Motor neuron (in vitro differentiated cells): ENCODE results near the gene ADO. TPM values are rescaled to one million over a fixed set of nuclear protein-coding genes. Genes with fewer than 3 reads are reported as not detected.

Experiments
- ATAC-seq, 8 experiments: fragments of 200-7000 bp; cut with Tn5 transposase; replicated peaks in 6 of 8; 2 replicates each; pipeline ENCODE4 v1.8.0; 2021; ENCODE audit warnings: mild to moderate bottlenecking in 8 of 8, moderate library complexity in 8 of 8
- H3K27ac ChIP-seq, 2 donors: fragments of 250-450 bp; sonication (Bioruptor Pico); 2 replicates each; pipeline ENCODE4 v1.9.0; 2021; ENCODE audit warnings: antibody characterized with exemption in 2 of 2, mild to moderate bottlenecking in 2 of 2, moderate library complexity in 1 of 2
- H3K4me1 ChIP-seq, 2 donors: fragments of 250-450 bp; sonication (Bioruptor Pico); replicated peaks in 1 of 2; 2 replicates each; pipeline ENCODE4 v1.6.1; 2021; ENCODE audit warnings: antibody characterized with exemption in 2 of 2, mild to moderate bottlenecking in 2 of 2, moderate library complexity in 1 of 2
- H3K4me3 ChIP-seq, 5 donors: fragments of 250-450 bp; sonication (Bioruptor Pico); 2 replicates each; pipeline ENCODE4 v1.9.0; 2021; ENCODE audit warnings: antibody characterized with exemption in 5 of 5, mild to moderate bottlenecking in 5 of 5, moderate library complexity in 4 of 5
- WGBS, 10 experiments: fragments of 450-650 bp; shearing (Covaris generic); methylation state at CpG; one replicate each; pipeline ENCODE4 v1.0.0; 2022; 5-methylcytosine and 5-hydroxymethylcytosine counted together
- in situ Hi-C, 9 experiments: fragments of 400-800 bp; cut with MboI; loops; one replicate each; pipeline ENCODE4 v1.15.0; 2021; ENCODE audit warnings: low sequenced_read_pairs in 9 of 9, low pct_unique_long_range_greater_than_20kb in 2 of 9; ENCODE audit not compliant: unreplicated experiment in 9 of 9
- total RNA-seq, 8 experiments: library from RNA; unstranded; fragments of 300-600 nt; gene quantifications; 2 replicates each; pipeline versions ENCODE4 v1.2.3 to v1.2.4, GENCODE V29; 2022

Gene ADO
- total RNA-seq, 8 experiments from 2014 or later, result 17.6 to 34.2 (median 26.8) TPM

DNA sequence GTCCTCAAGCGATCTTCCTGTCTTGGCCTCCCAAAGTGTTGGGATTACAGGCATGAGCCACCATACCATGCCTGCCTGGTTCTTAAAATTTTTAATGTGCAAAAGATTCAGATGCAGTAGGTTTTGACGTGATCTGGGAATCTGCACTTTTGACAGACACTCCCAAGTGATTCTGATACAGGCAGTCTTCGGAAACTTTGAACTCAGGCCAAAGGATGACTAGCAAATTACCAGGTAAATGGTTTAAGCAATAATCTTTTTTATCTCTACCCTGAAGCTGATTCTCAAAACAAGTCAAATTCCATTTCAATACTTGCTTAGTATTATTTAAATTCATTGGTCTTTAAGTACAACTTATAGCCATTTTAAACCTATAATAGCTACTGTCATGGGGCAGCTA lies 2.6 kb upstream of the ADO start:
- H3K4me1 ChIP-seq, result peaks cover 7 to 15% of the 10 kb centered on the region in 2 donors
- in situ Hi-C loops, result loop anchor here in 3 of 9 experiments (25.0 kb wide), 1 partner anchor 190 kb away; no protein-coding TSS in a partner anchor
- 43 to 100% (median 91%) methylated on average over 1 to 3 of the region's 3 CpGs for WGBS, 10 experiments
- H3K27ac ChIP-seq, result no peak overlapping the region
- H3K4me3 ChIP-seq, result no peak overlapping the region
- ATAC-seq, result no peak

DNA sequence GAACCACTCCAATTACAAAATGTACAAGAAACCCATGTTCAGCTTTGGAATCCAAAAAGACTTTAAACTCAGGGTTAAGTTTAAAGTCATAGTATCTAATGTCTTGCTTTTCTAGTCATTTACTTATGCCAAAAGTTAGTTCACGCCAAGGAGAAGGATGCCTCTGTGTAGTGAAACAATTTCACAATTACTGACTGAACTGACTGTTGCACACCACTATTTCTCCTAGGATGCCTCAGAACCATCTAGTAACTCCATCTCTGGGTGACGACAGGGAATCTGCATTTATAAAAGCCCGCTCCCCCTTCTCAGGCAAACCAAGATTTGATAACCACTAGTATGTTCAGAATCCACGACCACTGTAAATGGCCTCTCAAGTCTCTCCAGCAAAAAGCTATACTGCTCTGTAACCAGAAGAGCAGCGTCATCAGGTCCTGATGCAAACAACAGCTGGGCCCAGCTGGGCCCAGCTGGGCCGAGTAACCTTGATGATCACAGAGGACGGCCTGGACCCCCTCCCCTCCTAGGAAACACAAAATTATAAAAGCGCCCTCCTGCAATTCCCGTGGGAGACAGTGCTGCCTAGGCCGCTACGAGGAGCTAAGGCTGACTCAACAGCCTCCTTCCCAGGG lies 680 bp upstream of the ADO start:
- in situ Hi-C loops, result loop anchor here in 3 of 9 experiments (25.0 kb wide), 1 partner anchor 192 kb away; no protein-coding TSS in a partner anchor
- Histone ChIP-seq H3K27ac (peak overlapping the region; percentile 99), H3K4me1 (peaks cover 15 to 34% of the 10 kb centered on the region in 2 donors), H3K4me3 (peak overlapping the region; percentile 50 to 80 (median 61))
- peak in 4 of 8 experiments; percentile 1 to 53 (median 24) for ATAC-seq
- WGBS, 10 experiments, result 16 to 100% (median 75%) methylated on average over 1 to 11 of the region's 11 CpGs

DNA sequence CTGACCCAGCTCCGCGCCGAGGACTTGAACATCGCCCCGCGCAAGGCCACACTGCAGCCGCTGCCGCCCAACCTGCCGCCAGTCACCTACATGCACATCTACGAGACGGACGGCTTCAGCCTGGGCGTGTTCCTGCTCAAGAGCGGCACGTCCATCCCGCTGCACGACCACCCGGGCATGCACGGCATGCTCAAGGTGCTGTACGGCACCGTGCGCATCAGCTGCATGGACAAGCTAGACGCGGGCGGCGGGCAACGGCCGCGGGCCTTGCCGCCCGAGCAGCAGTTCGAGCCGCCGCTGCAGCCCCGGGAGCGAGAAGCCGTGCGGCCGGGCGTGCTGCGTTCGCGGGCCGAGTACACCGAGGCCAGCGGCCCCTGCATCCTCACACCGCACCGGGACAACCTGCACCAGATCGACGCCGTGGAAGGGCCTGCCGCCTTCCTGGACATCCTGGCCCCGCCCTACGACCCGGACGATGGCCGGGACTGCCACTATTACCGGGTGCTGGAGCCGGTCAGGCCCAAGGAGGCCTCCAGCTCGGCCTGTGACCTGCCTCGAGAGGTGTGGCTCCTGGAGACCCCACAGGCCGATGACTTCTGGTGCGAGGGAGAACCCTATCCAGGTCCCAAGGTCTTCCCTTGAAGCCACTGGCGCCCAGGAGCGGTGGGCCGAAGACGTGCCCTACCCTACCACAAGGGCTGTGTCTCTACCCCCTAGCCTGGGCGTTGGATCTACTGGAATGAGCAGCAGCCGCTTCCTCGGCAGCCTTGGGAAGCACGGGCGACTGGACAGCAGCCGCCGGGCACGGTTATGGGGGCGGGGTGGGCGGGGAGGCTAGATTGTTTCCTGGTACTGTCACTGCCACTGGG lies 945 bp downstream of the ADO start:
- Histone ChIP-seq H3K27ac (peak overlapping the region; percentile 99), H3K4me1 (peaks cover 15 to 34% of the 10 kb centered on the region in 2 donors), H3K4me3 (peak overlapping the region; percentile 50 to 80 (median 61))
- in situ Hi-C loops, result loop anchor here in 3 of 9 experiments (25.0 kb wide), 1 partner anchor 193 kb away; no protein-coding TSS in a partner anchor
- WGBS, 10 experiments, result 0 to 3% (median 0%) methylated on average over 2 to 35 of the region's 77 CpGs; no CpG with 5 or more reads in 6 of the 10 experiments
- peak; percentile 11 to 28 (median 20) for ATAC-seq

DNA sequence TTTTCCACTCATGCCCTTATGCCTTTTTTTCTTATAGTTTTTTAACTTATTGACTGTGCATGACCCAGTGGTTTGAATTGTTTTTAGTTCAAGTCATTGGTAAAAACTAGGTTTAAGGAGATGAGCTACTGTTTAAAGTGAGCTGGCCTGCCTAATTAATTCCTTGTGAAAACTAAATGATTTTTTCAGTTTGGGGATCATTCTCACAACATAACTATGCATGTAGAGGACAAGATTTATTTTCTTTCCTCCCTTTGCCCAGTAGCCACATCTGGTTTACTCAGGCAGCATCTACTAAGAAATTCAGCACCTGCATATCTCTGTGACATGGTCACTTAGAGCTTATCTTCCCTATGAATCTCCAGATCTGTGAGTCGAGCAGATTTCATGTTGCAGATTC lies 1.7 kb downstream of the ADO start:
- in situ Hi-C loops, result loop anchor here in 3 of 9 experiments (25.0 kb wide), 1 partner anchor 194 kb away; no protein-coding TSS in a partner anchor
- Histone ChIP-seq H3K4me1 (peaks cover 15 to 34% of the 10 kb centered on the region in 2 donors), H3K4me3 (peak overlapping the region; percentile 50 to 80 (median 61)), H3K27ac (no peak overlapping the region)
- no peak for ATAC-seq
- WGBS, 10 experiments, result 0 to 17% (median 7%) methylated on average over 1 of the region's 1 CpG; no CpG with 5 or more reads in 6 of the 10 experiments

DNA sequence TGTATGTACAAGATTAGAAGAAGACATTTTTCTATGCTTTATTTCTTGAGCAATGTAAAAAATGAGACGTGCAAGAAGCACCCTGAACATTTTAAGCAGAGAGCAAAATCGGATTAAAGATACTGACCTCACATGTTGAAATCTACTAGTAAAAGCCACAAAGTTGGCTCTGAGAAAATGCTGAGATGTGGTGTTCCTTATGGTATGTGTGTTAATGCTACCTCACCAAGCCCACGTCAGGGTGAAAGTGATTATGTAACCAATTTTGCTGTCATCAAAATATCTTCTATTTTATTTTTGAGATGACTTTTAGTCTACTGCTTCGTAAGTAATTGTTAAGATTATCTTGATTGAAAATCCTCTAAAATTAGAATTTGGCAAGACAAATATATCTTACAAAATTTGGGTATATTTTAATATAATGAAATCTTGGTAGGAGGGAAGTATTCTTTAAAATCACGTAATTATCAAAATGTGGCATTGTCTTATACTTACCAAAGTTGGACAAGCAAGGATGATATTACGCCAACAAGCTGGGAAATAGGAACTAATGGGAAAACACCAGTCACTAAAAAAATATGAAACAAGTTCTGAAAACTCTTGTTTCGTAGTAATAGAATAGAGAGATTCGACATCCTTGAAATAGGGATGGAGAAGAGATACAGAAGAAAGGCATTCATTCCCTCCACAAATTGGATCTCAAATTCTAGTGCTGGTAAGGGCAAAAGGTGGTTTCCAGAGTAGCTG lies 5.8 kb downstream of the ADO start:
- 59 to 100% (median 94%) methylated on average over 2 to 8 of the region's 8 CpGs; no CpG with 5 or more reads in 1 of the 10 experiments for WGBS, 10 experiments
- in situ Hi-C loops, result loop anchor here in 4 of 9 experiments (10.0 to 25.0 kb wide), 2 partner anchors 198 to 274 kb away; no protein-coding TSS in a partner anchor
- Histone ChIP-seq H3K4me1 (peaks cover 12 to 32% of the 10 kb centered on the region in 2 donors), H3K4me3 (no peak overlapping the region), H3K27ac (no peak overlapping the region)
- no peak for ATAC-seq

DNA sequence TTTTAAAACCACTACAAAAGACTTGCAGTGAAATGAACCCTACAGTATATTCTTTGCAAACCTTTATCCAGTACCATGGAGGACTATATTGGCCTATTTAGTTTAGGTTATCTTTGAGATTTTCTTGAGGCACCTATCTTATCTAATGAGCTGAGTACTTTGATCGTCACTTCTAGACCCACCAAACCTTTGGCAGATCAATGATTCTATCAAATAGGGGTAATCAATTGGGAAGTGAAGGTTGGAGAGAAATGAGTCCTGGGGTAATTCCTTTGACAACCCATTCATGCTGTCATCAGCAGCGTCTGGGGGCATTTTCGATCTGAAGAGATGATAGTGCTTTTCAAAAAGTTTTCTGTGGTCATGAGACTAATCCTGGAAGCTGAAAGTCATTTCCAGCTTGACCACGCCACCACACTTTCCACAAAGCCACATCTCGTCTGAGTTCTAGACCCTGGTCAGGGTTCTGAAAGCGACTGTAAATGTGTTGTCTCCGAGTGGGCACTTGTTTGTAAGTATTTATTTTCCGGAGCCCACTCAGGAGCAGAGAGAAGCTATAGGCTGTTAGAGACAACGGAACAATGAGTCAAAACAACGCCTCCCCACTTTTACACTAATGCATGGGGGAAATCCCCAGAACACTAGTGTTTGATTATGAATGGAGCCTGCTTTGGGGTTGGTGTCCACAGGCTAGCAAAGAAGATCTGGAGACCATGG lies 6.8 kb downstream of the ADO start:
- WGBS, 10 experiments, result 40 to 100% (median 93%) methylated on average over 1 to 10 of the region's 10 CpGs; no CpG with 5 or more reads in 1 of the 10 experiments

DNA sequence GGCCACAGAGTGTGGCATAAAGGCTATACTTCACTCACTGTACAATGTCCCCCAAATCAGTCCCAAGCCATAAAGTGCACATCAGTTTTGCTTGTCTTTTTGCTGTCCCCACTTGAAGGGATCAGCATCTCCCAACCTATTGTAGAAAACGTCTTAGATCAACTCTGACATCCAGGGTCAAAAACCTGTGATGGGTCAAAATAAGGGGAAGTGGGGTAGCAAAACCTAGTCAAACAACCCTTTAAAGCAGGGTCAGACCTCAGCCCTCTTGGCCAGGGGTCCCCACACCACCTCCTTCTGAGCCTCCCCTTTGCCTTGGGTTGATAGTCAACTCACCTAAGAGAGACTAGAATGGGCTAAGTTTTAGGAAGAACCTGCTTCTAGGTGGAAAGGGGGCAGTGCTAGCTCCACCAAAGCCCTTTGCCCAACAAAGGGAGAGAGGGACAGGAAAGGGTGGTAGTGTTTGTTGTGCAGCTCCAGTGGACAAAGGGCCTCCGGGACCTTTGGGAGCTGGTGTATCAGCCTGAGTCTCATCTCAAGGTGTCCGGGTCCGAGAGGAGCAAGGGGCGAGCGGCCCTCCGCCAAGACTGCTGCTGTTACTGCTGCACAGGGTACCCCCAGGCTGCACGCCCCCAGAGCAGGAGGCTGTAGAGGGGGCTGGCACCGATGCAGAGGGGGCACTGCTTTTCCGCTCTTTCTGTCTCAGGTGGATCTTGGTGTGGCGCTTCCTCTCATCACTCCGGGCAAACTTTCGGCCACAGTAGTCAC lies 8.3 kb downstream of the ADO start:
- H3K27ac ChIP-seq, result no peak overlapping the region
- H3K4me1 ChIP-seq, result peaks cover 11 to 16% of the 10 kb centered on the region in 2 donors
- no peak for ATAC-seq
- in situ Hi-C loops, result loop anchor here in 4 of 9 experiments (10.0 to 25.0 kb wide), 2 partner anchors 201 to 272 kb away; no protein-coding TSS in a partner anchor
- no peak overlapping the region for H3K4me3 ChIP-seq
- 50 to 88% (median 70%) methylated on average over 1 to 6 of the region's 13 CpGs; no CpG with 5 or more reads in 3 of the 10 experiments for WGBS, 10 experiments

More for the DNA sequence above, 6.8 kb downstream of the ADO start:
- ATAC-seq, result no peak
- Histone ChIP-seq H3K4me3 (no peak overlapping the region), H3K27ac (no peak overlapping the region), H3K4me1 (peaks cover 16 to 32% of the 10 kb centered on the region in 2 donors)
- in situ Hi-C loops, result loop anchor here in 4 of 9 experiments (10.0 to 25.0 kb wide), 2 partner anchors 199 to 273 kb away; no protein-coding TSS in a partner anchor

DNA sequence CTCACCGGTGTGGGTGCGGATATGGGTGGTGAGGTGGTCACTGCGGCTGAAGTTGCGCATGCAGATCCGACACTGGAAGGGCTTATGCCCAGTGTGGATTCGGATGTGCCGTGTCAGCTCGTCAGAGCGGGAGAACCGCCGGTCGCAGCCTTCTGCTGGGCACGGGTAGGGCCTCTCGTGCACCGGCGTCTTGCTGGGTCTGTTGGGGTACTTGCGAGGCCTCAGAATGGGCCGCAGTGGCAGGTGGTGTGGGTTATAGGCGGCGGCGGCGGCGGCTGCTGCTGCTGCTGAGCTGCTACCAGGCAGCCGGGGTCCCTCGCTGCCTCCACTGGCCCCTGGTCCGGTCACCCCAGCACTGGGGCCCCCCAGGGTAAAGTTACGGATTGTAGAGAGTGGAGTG lies 8.9 kb downstream of the ADO start:
- 60 to 95% (median 86%) methylated on average over 1 to 8 of the region's 27 CpGs; no CpG with 5 or more reads in 6 of the 10 experiments for WGBS, 10 experiments
- Histone ChIP-seq H3K27ac (no peak overlapping the region), H3K4me1 (peaks cover 10 to 11% of the 10 kb centered on the region in 2 donors), H3K4me3 (no peak overlapping the region)
- no peak for ATAC-seq
- in situ Hi-C loops, result loop anchor here in 4 of 9 experiments (10.0 to 25.0 kb wide), 2 partner anchors 201 to 271 kb away; no protein-coding TSS in a partner anchor

DNA sequence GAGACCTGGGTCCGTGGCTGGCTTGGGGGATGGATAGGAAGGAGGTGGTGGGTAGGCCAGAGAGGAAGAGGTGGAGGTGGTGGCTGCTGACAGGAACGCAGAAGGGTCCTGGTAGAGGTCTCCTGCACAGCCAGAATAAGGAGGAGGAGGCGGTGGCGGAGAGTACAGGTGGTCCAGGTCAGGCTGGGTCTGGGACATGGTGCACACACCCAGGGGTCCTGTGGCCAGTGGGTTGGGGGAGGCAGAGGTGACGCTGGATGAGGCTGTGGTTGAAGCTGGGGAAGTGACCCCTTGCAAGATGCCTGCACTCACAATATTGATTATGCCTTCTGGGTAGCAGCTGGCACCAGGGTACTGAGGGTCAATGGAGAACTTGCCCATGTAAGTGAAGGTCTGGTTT lies 9.5 kb downstream of the ADO start:
- H3K4me1 ChIP-seq, result peaks cover 7 to 16% of the 10 kb centered on the region in 2 donors
- in situ Hi-C loops, result loop anchor here in 4 of 9 experiments (10.0 to 25.0 kb wide), 2 partner anchors 202 to 271 kb away; no protein-coding TSS in a partner anchor
- no peak for ATAC-seq
- 60 to 100% (median 92%) methylated on average over 1 to 3 of the region's 5 CpGs; no CpG with 5 or more reads in 4 of the 10 experiments for WGBS, 10 experiments
- no peak overlapping the region for H3K4me3 ChIP-seq
- no peak overlapping the region for H3K27ac ChIP-seq

DNA sequence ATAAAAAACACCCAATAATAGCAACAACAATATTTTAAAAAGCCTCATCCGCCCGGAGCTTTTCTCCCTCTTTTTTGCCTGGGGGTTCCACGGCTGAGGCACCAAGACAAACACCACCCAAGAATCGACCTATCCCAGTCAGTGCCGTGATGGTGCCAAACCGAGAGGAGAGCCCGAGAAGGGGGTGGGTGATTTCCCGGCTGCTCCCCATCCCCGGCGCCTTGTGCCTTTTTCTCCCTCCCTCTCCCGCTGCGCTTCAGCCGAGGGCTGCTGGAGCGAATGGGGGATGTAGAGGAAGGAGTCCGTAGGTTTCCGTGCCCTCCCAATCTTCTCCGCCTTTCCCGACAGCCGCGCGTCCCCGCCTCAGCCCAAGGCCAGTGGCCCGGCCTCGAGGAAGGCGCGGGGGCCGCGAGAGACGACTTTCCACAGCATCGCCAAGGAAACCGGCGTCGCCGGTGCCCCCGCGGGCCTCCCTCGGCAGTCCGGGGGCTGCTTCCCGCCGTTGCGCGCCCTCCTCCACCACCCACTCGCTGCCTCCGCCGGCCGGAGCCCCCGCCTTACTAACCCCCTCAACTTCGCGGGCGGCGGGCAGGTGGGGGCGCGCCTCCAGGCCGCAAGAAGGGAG lies 10.3 kb downstream of the ADO start:
- H3K4me3 ChIP-seq, result peak overlapping the region; percentile 65 to 97 (median 81)
- no peak overlapping the region for H3K27ac ChIP-seq
- H3K4me1 ChIP-seq, result peaks cover 7 to 20% of the 10 kb centered on the region in 2 donors
- 0 to 60% (median 7%) methylated on average over 1 to 19 of the region's 54 CpGs; no CpG with 5 or more reads in 4 of the 10 experiments for WGBS, 10 experiments
- ATAC-seq, result no peak
- in situ Hi-C loops, result loop anchor here in 4 of 9 experiments (10.0 to 25.0 kb wide), 2 partner anchors 203 to 270 kb away; no protein-coding TSS in a partner anchor
